NCI-H2107 treated with DMSO at 0.1 percent for 48 hours (cell line): ENCODE measurements around the gene CBL.
"Not testable (repeated sequence)": the region's sequence is repeated elsewhere in the genome, so short reads cannot be mapped to it uniquely, and the experiment has no call there.

Source experiments
- DNase-seq: peaks from one replicate; lab custom pipeline; 2025; ENCODE audit not compliant: unreplicated experiment; lab: John Stamatoyannopoulos, UW

Gene CBL

DNA sequence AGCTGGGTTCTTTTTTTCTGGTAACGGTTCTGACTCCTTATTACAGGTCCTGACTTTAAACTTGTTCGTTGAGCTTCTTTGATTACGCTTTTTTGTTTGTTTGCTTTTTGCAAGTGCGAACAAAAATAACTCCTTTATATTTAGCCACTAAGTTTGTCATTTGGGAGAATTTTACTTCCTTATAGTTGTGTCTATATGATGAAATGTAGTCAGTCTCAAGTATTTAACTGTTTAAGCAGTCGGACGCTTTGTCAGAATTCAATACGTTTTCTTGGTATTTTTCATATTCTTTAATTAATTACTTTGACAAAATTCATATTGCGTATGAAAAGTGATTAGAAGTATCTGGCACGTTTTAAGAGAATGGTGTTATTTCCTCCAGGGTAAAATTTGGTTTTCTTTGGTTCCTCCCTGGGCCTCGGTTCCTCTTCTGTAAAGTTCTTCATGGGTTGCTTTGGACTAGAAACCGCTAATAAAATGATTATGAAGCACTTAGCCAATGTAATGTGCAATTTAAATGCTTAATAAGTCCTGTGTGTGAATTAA, 1.3 kb downstream of the CBL start:
- DNase-seq: no peak

DNA sequence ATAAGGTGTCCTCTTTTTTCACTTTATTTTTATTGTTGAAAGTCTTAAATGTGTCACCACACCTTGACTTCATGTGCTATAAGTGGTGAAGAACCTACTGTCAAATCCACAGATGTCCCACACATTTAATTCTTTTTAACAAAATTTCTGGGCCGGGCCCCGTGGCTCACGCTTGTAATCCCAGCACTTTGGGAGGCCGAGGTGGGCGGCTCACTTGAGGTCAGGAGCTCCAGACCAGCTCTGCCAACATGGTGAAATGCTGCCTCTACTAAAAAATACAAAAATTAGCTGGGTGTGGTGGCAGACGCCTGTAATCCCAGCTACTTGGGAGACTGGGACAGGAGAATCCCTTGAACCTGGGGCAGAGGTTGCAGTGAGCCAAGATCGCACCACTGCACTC, 3.0 kb downstream of the CBL start:
- DNase-seq: no peak

DNA sequence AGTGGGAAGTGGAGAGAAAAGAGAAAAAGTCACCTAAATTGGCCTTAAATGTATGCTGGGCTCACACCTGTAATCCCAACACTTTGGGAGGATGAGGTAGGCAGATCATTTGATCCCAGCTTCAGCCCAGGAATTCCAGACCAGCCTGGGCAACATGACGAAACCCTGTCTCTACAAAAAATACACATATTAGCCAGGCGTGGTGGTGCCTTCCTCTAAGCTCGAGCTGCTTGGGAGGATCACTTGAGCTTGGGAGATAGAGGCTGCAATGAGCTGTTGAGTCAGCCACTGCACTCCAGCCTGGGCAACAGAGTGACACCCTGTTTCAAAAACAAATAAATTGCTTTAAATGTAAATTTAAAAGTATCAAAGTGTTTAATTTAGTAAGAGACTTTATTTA, 3.9 kb downstream of the CBL start:
- no peak for DNase-seq

DNA sequence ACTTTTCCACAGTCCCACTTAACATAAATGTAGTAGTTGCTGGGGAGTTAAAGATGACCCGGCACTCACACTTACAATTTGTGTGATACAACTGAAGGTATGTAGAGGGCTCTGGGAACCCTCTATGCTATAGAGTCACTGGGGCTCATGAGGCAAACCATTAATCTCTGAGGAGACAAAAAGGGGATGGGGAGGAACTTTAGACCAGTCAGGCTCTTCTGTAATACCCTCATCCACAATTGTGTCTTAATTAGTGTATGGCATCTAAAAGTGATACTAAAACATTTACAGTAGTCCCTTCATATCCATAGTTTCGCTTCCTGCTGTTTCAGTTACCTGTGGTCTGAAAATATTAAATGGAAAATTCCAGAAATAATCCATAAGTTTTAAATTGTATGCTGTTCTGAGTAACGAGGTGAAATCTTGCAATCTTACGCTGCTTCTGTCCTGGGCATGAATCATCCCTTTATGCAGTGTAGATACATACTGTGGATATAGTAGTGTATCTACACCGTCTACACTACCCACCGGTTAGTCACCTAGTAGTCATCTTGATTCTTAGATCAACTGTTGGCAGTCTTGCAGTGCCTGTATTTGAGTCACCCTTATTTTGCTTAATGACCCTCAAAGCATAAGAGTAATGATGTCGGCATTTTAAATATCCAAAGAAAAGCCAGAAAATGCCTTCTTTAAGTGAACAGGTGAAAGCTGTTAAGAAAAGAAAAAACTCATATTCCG, 12.2 kb downstream of the CBL start:
- no peak for DNase-seq

DNA sequence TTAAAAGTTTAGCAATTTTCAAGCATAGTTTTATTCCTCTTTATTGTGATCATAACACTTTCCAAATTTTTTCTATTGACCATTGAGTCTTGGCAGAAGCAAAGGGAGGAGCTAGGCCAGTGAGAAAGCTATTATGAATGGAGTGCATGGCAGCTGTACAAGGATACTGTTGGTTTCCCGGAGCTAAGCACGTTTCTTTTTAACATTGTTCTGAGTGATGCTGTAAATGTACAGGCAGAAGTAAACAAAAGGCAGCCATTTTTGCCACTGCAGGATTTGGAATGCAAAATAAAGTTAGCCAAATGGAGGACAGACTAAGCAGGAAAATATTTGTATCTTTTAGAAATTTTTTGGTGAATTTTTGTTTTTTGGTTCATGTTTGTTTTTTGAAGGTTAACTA, 16.2 kb downstream of the CBL start:
- DNase-seq: peak; percentile 91

DNA sequence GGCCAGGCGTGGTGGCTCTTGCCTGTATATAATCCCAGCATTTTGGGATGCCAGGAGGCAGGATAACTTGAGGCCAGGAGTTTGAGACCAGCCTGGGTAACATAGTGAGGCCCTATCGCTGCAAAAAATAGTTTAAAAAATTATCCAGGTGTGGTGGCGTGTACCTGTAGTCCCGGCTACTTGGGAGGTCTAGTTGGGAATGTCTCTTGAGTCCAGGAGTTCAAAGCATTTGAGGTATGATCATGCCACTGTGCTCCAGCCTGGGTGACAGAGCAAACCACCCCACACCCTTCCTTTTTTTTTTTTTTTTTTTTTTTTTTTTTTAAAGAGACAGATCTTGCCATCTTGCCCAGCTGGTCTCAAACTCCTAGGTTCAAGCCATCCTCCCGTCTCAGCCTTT, 16.8 kb downstream of the CBL start:
- DNase-seq: no peak

DNA sequence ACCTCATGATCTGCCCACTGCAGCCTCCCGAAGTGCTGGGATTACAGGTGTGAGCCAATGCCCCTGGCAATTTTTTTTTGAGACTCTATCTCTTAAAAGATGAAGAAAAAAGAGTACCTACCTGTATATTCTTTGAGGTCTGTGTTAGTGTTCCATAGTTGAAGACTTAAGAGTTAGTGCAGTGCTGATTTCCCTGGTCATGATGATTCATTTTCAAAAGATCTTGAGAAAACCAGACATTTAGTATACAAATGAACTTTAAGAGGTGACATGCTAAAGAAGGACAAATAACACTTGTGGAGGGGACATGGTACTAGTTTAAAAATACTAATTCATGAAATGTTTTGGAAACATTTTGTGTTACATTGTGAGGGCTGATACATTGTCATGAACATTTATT, 17.7 kb downstream of the CBL start:
- no peak for DNase-seq

DNA sequence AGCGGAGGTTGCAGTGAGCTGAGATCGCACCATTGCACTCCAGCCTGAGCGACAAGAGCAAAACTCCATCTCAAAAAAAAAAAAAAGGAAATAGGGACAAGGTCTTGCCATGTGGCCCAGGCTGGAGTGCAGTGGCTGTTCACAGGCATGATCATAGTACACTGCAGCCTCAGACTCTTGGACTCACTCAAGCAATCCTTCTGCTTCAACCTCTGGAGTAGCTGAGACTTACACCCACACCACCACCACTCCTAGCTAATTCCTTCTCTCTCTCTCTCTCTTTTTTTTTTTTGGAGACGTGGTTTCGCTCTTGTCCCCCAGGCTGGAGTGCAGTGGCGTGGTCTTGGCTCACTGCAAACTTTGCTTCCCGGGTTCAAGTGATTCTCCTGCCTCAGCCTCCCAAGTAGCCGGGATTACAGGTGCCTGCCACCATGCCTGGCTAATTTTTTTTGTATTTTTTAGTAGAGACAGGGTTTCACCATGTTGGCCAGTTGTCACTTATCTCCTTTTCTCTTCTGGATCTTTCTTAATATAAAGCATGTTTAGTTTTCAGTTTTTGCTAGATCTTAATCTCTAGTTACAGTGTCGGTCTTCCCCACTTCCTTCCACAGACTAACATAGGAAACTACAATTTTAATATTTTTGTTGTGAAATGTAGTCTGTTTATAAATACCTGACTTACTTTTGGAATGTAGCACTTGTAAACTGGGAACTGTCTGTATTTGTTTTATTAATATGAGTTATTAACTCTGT, 22.6 kb downstream of the CBL start:
- not testable (repeated sequence) for DNase-seq

DNA sequence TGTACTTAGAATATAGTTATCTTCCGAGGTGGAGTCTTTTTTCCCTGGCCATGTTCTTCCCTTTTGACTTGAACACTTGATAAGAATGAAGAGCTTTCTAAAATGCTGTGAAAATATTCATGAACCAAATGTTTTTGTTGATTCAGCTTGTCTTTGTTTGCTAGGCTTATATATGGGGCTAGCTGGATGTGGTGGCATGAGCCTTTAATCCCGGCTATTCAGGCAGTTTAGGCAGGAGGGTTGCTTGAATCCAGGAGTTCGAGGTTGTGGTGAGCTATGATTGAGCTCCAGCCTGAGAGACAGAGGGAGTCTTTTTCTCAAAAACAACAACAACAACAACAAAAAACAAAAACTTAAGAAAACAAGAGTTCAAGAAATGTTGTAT, 23.1 kb downstream of the CBL start:
- no peak for DNase-seq

DNA sequence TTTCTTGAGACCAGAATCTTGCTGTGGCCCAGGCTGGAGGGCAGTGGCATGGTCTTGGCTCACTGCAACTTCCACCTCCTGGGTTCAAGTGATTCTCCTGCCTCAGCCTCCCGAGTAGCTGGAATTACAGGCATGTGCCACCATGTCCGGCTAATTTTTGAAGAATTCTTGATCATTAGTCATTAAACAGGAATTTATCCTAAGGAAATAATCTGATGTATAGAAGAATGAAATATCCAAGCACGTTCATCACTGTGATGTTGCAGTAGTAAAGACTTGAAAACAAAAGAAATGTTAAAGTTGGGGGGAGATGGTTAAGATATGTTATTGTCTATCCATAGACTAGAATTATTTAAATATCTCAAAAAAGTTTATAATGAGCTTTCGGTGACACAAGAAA, 23.6 kb downstream of the CBL start:
- DNase-seq: no peak

DNA sequence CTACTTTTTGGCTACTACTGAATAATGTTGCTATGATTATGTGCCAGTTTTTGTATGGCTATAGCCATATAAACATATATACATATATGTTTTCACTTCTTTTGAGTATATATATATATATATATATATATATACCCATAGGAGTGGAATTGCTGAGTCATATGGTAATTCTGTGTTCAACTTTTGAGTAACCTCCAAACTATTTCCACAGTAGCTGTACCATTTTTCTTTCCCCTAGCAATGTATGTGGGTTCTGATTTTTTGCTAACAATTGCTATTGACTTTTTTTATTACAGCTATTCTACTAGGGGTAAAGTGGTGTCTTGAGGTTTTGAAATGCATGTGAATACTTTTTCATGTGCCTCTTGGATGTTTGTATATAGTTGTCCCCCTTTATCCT, 30.4 kb downstream of the CBL start:
- DNase-seq: no peak

DNA sequence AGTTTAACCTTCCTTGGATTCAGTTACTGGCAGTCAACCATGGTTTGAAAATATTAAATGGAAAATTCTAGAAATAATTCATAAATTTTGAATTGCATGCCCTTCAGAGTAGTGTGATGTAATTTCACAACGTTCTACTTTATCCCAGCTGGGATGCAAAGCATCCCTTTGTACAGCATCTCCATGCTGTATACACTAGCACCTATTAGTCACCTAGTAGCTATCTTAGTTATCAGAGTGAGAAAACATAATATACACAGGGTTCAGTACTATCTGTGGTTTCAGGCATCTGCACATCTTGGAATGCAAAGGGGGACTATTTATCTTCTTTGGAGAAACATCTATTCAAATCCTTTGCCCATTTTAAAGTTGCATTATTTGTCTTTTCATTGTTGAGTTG, 30.8 kb downstream of the CBL start:
- no peak for DNase-seq

DNA sequence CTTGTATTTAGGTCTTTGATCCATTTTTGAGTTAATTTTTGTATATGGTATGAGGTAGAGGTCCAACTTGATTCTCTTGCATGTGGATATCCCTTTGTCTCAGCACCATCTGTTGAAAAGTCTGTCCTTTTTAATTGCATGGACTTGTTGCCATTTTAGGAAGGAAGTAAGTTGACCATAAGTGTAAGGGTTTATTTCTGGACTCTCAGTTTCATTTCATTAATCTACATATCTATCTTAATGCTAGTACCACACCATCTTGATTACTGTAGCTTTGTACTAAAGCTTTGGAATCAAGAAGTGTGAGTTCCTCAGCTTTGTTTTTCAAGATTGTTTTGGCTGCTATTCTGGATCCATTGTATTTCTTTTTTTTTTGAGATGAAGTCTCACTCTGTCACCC, 31.4 kb downstream of the CBL start:
- no peak for DNase-seq

DNA sequence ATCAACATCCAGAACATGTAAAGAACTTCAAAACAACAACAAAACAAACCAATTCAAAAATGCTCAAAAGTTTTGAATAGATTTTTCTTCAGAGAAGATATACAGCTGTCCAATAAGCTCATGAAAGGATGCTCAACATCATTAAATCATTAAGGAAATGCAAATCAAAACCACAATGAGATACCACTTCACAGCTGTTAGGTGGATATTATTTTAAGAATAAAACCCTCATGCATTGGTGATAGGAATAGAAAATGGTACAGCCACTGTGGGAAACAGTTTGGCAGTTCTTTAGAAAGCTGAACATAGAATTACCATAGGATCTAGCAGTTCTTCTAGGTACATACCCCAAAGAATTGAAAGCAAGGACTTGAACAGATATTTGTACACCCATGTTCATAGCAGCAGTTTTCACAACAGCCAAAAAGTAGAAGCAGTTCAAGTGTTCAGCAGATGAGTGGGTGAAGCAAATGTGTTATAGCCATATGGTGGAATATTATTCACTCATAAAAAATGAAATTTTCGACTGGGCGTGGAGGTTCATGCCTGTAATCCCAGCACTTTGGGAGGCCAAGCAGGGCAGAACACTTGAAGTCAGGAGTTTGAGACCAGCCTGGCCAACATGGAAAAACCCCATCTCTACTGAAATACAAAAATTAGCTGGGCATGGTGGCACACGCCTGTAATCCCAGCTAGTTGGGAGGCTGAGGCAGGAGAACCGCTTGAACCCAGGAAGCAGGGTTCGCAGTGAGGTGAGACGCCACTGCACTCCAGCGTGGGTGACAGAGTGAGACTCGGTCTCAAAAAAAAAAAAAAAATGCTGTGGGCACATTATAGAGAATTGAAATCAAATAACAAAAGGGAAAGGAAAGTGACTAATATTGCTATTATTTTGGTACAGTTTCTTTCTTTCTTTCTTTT, 42.9 kb downstream of the CBL start:
- no peak for DNase-seq

DNA sequence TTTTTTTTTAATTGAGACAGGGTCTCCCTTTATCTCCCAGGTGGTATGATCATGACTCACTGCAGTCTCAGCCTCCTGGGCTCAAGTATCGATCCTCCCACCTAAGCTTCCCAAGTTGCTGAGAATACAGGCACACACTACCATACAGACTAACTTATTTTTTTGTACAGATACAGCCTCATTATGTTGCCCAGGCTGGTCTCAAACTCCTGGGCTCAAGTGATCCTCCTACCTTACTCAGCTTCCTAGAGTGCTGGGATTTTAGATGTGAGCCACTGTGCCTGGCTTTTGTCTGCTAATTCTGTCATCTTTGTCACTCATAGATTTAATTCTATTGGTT, 43.5 kb downstream of the CBL start:
- DNase-seq: no peak

DNA sequence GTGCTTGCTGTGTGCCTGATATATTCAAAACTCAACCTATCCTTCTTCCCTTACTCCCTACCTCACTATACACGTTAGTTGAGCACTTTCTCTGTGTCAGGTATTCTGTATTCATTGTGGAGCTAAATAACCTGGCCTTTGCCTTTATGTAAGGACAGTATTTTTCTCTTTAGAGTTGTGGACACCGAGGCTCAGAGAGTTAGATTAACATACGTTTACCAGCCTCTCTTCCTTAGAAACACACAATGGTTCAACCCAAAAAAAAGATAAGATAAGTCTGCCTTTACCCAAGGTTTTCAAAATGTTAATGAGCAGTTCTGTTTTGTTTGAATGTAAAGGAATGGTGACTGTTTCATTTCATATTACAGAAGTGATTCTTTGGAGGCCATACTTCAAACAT, 45.0 kb downstream of the CBL start:
- no peak for DNase-seq

DNA sequence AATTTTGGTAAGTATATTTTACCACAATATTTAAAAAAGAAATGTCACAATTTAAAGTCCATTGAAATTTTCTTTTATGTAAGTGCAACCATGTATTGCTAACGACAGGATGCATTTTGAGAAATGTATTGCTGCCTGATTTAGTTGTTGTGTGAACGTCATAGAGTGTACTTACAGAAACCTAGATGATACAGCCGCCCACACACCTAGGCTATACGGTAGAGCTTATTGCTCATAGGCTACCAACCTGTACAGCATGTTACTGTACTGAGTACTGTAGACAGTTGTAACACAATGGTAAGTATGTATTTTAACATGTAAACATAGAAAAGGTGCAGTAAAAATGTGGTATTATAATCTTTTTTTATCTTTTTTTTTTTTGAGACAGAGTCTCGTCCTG, 48.1 kb downstream of the CBL start:
- no peak for DNase-seq

DNA sequence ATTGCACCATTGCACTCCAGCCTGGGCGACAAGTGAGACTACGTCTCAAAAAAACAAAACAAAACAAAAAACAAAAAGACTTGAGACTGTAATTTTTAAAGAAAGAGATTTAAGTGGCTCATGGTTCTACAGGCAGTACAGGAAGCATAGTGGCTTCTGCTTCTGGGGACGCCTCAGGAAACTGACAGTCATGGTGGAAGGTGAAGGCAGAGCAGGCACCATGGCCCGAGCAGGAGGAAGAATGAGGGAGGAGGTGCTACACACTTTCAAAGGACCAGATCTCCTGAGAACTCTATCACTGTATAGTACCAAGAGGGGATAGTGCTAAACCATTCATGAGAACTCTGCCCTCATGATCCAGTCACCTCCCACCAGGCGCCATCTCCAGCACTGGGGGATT, 52.0 kb downstream of the CBL start:
- no peak for DNase-seq

DNA sequence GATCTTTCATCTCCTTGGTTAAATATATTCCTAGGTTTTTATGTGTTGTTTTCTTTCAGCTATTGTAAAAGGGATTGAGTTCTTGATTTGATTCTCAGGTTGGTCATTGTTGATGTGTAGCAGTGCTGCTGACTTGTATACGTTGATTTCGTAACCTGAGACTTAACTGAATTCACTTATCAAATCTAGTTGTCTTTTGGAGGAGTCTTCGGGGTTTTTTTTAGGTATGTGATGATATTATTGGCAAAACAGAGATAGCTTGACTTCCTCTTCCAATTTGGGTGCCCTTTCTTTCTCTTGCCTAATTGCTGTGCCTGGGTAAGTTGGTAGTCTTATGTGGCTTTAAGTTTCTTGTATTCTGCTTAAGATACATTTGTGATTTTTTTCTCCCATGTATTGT, 52.8 kb downstream of the CBL start:
- DNase-seq: no peak

DNA sequence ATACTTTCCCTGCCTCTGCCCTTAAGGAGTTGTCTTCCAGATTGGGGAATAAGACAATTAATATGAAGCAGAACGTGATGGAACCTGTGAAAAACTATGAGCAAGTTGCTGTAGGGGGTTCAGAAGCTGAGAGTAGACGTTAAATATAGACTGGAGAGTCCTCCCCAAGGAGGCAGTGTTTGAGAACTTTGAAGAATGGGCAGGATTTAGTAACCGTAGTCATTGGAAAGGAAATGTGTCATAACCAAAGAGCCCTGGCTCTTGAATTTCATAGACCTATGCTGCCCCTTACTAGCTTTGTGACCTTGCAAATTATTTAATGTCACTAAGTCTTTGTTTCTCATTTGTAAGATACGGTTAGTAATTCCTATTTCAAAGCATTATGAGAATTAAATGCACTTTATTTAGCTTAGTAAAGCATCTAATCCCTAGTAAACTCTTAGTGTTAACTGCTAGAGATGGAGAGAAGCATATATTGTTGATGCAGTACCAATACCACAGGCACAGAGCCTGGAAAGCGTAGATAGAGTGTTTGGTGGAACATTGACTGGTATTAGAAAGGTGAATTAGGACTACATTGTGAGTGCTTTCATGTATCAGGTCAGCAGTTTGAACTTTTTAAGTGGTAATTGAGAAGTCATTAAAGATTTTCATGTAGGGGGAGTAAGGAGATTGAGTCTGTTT, 56.7 kb downstream of the CBL start:
- no peak for DNase-seq

DNA sequence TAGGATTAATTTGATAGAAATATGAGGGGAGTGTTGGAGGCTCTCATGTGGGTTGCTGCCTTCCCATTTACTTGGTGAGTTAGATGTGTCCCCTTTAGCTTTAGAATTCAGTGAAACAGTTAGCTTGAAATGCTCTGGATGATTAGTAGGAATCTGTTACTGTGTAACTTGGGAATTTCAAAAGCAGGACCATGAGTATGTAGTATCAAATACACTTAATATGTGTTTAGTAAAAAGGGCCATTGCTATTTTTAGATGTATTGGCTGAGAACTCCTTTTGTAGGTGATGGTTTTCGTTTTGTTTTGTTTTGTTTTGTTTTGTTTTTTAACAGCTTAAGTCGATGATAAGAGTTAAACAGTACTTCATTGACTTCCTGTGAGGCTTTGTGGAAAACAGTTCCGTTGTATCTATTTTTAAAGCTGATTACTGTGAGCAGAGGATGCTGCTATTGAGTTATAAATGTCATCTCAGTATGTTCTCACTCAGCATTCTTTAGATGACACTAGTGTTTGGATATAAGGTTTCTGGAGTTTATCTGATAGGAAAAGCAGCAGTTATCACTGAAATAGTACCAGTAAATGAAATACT, 57.3 kb downstream of the CBL start:
- DNase-seq: no peak
